ENCODE measurements around the gene BRD4. TPM values are rescaled to one million over a fixed set of nuclear protein-coding genes. Genes with fewer than 3 reads are reported as not detected.

BRD4 gene
- total RNA-seq, 2 donors from 2014 or later = 45.6 to 76.0 TPM

GRCh38 chr19:15237759-15238638 is 94.3 kb downstream of the BRD4 start:
- Histone ChIP-seq H3K9me3 (no peaks in the 10 kb centered on the region), H3K27ac (no peak overlapping the region), H3K27me3 (replicated peaks; ENCODE audit: insufficient read depth) (no peaks in the 10 kb centered on the region), H3K36me3 (peaks cover 10 to 19% of the 10 kb centered on the region in 2 donors), H3K4me3 (no peak overlapping the region), H3K4me1 (replicated peaks) (no peaks in the 10 kb centered on the region)
- WGBS = 84% methylated on average over 28 of the region's 42 CpGs
- no peak for DNase-seq (ENCODE audit: low spot score)
- intact Hi-C loops (cut with DNase I) = no loop called here
- no peak for TF ChIP-seq POLR2A (IDR thresholded peaks at IDR 0.05)
- no peak for TF ChIP-seq POLR2AphosphoS5 (IDR thresholded peaks at IDR 0.05)
- no peak for TF ChIP-seq CTCF (IDR thresholded peaks at IDR 0.05)

GRCh38 chr19:15236886-15237285 is 95.5 kb downstream of the BRD4 start:
- no peak for TF ChIP-seq POLR2A (IDR thresholded peaks at IDR 0.05)
- TF ChIP-seq POLR2AphosphoS5 (IDR thresholded peaks at IDR 0.05) = no peak
- TF ChIP-seq CTCF (IDR thresholded peaks at IDR 0.05) = no peak
- Histone ChIP-seq H3K9me3 (no peaks in the 10 kb centered on the region), H3K4me1 (replicated peaks) (no peaks in the 10 kb centered on the region), H3K4me3 (no peak overlapping the region), H3K27ac (no peak overlapping the region), H3K36me3 (peaks cover 10 to 19% of the 10 kb centered on the region in 2 donors), H3K27me3 (replicated peaks; ENCODE audit: insufficient read depth) (no peaks in the 10 kb centered on the region)
- intact Hi-C loops (cut with DNase I) = no loop called here
- WGBS = 85% methylated on average over 9 of the region's 9 CpGs
- no peak for DNase-seq (ENCODE audit: low spot score)

GRCh38 chr19:15235781-15236180 is 96.6 kb downstream of the BRD4 start:
- DNase-seq (ENCODE audit: low spot score) = no peak
- intact Hi-C loops (cut with DNase I) = no loop called here
- Histone ChIP-seq H3K36me3 (peaks cover 10 to 19% of the 10 kb centered on the region in 2 donors), H3K27me3 (replicated peaks; ENCODE audit: insufficient read depth) (no peaks in the 10 kb centered on the region), H3K4me1 (replicated peaks) (no peaks in the 10 kb centered on the region), H3K4me3 (no peak overlapping the region), H3K9me3 (no peaks in the 10 kb centered on the region), H3K27ac (no peak overlapping the region)
- TF ChIP-seq POLR2A (IDR thresholded peaks at IDR 0.05) (no peak), CTCF (IDR thresholded peaks at IDR 0.05) (no peak), POLR2AphosphoS5 (IDR thresholded peaks at IDR 0.05) (no peak)
- 69% methylated on average over 2 of the region's 2 CpGs for WGBS

GRCh38 chr19:15234431-15235130 is 97.8 kb downstream of the BRD4 start:
- Histone ChIP-seq H3K4me1 (replicated peaks) (no peaks in the 10 kb centered on the region), H3K9me3 (no peaks in the 10 kb centered on the region), H3K36me3 (peaks cover 8 to 17% of the 10 kb centered on the region in 2 donors), H3K27me3 (replicated peaks; ENCODE audit: insufficient read depth) (no peaks in the 10 kb centered on the region), H3K27ac (no peak overlapping the region), H3K4me3 (no peak overlapping the region)
- WGBS = 77% methylated on average over 10 of the region's 10 CpGs
- no peak for TF ChIP-seq POLR2AphosphoS5 (IDR thresholded peaks at IDR 0.05)
- TF ChIP-seq POLR2A (IDR thresholded peaks at IDR 0.05) = no peak
- TF ChIP-seq CTCF (IDR thresholded peaks at IDR 0.05) = no peak
- DNase-seq (ENCODE audit: low spot score) = no peak
- intact Hi-C loops (cut with DNase I) = no loop called here

Measured in prostate gland (tissue), 2 donors.